NCI-H82 treated with DMSO at 0.1 percent for 48 hours (cell line): Measurements from ENCODE around the gene BTBD3.

Source experiments
- DNase-seq: peaks from one replicate; lab custom pipeline; 2025; ENCODE audit not compliant: unreplicated experiment; lab: John Stamatoyannopoulos, UW

The BTBD3 gene

DNA sequence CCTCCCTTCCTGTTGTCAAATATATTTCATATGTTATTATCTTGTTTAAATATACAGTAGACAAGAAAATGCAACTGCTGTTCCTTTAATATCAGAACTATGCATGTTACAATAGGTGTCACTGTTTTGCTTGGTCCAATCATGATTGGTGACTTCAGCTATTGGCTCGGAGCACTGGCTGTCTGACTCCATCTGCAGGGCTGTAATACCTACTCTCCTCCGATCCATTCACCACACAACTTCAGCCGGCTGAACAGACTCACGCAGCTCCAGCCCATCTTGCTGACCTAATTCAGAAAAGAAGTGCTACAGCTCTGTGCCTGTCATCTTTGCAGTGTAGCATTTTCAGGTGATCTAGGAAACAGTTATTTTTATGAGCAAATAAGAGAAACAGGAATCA, at the start of gene BTBD3:
Gene BTBD3 (plus strand): TSS at position 231 of the 400 bp plus-strand sequence. CDS start 383 bp downstream, outside the sequence.
- DNase-seq = peak; percentile 92

DNA sequence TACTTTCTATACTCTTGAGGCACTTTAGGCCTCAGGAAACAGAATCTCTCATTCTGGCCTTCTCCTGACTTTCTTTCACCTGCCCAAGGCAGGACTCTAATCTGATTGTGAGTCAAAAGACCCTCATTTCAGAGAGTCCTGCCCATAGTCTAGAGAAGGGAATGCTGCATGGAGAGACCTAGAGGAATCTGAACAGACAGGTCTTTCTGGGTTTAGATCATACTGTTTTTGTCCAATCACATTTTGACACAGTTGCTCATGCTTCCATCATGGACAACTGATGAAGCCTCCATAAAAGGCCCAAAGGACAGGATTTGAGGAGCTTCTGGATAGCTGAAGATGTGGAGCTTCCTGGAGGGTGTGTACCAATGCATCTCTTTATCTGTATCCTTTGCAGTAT, 48.1 kb upstream of the BTBD3 start:
- DNase-seq = no peak

DNA sequence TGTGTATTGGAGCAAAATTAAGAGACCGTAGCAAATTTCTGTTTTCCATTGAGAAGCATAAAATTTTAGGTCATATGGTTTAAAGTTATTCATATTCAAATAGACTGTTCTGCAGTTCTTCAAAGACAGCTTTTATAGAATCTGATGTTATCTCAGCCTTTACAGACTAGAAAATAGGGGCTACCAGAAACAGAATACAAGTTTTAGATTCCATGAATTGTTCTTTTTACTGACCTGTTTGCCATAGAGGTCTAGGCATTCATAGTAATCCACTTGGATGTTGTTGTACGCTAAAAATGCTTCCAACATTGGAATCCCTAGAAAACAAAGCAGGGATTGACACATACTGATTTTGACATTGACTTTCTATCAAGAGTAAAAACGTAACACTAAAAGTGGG, 47.3 kb upstream of the BTBD3 start:
- no peak for DNase-seq

DNA sequence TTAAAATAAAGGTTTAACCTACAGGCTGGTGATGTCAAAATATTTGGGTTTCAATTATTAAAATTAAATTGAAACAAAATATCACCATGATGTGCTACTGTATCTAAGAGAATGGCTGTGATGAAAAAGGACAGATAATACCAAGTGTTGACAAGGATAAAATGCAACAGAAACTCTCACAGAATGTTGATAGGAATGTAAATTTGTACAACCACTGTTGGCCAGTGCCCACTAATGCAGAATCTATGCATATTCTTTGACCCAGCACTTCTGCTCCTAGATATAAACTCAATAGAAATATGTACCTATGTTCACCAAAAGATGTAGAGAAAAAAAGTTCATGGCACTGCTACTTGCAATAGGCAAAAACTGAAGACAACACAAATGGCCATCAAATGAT, 41.1 kb upstream of the BTBD3 start:
- DNase-seq = no peak

DNA sequence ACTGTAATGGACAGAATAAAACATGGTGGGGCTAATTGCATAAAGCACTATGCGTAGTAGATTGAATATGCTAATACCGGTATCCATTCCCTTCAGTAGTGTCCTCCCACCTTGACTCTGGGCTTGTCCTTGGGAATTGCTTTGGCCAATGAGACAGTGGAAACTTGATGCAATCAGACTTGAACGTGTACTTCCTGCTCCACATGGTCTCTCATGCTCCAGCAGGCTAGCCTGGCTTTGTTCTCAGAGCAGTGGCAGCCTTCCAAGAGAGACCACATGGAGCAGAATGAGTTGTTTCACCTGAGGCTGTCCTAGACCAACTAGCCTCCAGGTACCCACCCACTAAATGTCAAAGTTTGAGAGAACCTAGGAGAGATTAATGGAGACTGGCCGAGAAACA, 37.0 kb upstream of the BTBD3 start:
- DNase-seq = no peak

DNA sequence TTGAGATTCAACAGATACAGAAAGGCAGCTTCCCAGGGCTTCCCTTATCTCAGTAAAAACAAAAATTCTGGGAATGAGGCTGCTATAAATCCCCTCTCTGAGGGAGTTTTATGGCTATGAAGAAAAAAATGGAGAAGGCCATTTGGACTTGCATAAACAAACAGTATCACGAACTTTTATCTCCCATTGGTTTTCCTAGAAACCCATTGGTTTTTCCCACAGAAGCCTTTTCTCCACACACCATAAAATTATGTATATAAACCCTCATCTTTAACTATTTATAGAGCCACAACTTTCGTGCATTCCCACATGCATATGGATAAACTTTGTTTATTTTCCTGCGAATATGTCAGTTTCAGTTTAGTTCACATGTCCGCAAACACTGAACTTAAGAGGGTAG, 36.2 kb upstream of the BTBD3 start:
- DNase-seq = no peak

DNA sequence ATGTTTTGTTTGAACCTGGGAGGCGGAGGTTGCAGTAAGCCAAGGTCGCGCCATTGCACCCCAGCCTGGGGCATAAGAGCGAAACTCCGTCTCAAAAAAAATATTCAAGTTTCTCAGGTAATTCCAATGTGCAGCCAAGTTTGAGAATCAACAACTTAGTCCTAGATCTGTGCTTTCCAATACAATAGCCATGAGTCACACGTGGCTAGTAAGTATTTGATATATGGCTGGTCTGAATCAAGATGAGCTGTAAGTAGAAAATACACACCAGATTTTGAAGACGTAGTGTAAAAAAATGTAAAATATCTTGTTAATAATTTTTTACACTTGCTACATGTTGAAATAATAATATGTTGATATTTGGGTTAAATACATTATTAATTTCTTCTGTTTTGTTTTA, 35.0 kb upstream of the BTBD3 start:
- no peak for DNase-seq

DNA sequence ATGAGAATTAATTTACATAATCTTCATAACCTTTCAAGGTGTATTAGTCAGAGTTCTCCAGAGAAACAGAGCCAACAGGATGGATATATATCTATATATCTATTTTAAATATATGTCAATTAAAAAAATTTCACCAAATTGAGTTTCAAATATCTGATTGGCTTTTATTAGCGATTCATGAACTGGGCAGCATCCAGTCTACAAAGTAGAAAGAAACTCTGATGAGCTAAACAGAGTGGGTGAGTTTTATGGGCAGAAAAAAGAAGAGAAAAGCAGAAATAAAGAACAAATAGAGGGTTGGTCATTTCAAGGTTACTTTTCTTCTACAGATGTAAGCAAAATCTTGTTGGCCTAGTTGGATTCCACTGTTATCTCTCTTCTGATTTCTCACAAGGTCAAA, 29.0 kb upstream of the BTBD3 start:
- no peak for DNase-seq

DNA sequence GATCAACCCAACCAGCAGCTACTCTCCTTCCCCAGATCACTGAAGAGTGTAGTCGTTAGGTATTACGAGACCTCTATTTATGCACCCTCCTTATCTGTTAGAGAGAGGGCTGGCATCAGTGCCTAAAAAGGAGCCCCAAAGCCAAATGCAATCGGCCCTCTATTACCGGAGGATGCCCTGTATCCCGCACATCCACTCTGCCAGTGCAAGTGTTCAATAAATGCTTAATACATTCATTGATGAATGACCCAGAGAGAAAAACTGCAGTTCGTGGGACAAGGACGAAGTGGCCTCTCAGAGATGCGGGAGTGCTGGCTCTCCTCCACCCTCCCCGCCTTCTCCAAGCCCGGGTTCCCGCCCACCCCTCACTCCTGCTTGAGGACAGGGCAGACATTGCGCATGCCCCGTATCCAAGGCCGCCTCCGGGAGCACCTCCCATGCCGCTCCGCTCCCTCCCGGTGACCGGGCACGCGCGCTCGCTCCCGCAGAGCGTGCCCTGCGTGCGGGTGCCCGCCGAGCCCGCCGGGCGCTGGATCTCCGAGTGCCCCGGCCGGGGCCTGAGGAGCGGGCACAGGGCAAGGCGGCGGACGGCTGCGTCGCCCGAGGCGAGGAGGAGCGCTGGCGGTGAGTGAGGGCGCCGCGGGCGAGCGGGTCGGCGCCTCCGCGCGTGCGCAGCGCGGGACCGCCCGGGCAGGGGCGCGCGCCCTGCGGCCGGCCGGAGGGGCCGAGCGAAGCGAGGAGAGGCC, 27.2 kb upstream of the BTBD3 start:
- peak; percentile 75 for DNase-seq

DNA sequence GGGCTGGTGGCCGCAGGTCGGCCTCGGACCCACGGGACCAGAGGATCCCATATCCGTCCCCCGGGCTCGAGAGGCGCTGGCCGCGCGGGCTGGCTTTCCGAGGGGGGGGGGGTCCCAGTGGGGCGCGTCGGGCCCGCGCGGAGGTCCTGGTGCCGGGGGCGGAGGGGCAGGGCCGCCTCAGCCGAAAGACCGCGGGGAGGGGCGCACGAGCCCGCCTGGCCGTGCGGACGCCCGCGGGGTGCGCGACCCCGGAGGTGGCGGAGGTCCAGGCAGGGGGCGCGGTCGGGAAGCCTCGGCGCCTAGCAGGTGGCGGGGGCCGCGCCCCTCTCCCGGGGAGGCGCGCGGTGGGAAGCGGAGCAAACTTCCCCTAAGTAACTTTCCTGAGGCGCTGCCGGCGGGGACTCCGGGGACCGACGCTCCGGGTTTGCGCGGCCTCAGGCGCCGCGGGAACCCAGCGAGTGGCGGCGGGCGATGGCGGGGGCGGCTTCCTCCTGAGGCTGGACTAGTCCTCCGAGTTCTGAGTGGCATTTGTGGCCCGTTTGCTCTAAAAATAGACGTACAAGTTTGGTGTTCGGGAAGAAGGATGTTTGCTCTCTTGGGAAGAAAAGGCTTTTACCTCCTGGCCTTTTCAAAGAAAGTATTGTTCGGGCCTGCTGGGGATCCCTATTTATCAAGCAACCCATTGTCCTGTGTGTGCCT, 26.5 kb upstream of the BTBD3 start:
- no peak for DNase-seq

DNA sequence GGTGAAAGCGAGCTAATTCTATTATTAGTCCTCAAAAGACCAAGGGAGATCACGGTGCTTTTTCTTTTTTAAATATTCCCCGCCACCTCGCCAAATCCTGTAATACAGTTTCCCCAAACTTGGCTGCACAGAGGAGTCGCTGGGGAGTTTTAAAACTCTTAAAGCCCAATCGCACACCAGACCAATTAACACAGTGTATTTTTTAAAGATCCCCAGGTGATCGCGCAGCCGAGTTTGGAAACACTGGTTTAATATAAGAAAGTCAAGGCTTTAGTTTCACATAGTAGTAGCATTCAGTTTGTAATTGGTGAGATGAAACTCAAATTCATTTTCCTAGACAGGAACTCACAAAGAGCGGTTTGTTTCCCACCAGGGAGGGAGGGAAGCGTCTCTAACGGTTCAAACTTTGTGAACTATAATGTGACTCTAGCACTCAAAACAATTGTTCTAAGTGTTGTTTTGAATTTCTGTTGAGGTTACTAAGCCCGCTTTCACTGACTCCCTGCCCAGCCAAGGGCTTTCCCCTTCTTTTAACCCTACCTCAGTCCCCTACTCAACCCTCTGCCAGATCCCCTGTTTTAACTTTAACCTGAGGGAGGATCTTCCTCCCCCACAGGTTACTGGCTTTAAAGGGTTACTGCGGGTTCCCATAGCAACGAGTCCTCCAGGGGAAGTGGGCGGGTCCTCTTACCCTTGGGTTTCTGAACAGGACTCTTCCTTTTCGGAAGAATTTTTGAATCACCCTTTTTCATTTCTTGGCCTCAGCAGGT, 25.7 kb upstream of the BTBD3 start:
- DNase-seq = peak; percentile 73

DNA sequence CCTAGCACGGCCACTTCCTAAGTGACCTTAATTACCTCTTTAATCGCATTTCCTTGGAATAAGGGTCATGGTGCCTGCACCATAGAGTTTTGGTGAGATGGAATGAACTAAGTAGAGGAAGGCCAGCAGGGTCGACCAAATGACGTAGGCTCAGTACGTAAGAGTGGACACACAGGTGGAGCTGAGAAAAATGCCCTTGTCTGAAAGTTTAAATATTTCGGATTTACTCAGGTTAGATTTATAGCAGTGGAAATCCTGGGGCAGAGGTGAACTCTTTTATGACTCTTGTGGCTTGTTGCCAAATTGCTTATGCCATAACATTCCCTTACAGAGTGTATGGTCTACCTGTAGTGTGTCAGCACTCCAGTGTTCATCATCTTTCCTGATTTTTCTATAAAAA, 23.6 kb upstream of the BTBD3 start:
- peak; percentile 74 for DNase-seq

DNA sequence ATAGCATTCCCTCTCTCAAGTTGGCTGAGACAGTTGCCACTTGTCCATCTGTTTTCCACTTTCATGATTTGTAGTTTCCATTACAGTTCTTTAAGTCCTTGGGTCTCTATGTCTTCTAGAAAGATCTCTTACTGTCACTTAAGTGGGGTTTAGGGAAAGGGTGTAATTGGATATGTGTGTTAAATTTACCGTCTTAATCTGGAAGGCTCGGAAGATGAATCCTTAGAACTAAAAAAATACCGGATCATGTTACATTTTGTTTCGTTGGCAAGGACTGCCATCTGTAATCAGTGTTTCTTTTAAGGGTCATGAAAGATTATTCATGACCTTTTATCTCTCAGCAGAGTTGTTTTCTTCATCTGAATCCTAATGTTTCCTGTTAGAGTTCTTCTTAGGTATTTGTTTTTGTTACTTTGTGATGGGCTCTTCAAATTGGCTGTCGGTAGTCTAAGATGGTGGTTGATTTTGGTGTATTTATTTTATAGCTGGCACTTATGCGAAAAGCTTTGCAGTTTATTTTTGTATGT, 21.8 kb upstream of the BTBD3 start:
- peak; percentile 97 for DNase-seq

DNA sequence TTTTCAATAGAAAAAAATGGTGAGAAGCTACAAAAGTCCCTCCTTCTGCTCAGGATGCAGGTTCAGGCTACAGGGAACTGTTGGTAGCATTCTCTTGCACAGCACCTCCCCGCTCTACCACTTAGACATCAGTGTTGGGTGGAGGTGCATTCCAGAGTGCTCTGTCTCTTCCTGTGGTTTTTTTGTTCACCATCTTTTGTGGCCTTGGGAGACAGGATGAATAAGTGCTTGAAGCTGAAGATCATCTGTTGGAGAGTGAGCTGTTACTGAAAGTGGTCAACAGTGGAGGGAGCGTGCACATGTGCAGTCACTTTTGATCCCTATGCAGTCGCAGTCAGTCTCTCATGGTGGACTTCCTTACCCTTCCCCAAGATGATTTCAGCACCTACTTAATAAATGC, 16.6 kb upstream of the BTBD3 start:
- DNase-seq = no peak

DNA sequence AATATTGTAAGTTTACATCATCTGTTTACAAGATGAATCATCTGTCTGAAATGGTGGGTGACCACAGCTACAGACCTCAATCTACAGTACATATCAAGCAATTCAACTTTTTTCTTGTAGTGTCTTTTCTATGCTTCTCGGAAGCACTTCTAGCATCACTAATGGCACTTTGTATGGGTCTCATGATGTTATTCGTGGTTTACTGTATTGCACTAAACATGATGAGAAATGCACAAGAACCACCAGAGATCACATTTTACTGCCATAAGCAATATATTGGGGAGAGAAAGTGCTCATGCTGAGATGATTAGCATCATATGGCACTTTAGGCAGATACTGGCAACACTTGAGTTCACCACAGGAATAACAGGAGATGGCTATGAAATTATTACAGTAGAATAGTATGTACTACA, 15.4 kb upstream of the BTBD3 start:
- DNase-seq = no peak

DNA sequence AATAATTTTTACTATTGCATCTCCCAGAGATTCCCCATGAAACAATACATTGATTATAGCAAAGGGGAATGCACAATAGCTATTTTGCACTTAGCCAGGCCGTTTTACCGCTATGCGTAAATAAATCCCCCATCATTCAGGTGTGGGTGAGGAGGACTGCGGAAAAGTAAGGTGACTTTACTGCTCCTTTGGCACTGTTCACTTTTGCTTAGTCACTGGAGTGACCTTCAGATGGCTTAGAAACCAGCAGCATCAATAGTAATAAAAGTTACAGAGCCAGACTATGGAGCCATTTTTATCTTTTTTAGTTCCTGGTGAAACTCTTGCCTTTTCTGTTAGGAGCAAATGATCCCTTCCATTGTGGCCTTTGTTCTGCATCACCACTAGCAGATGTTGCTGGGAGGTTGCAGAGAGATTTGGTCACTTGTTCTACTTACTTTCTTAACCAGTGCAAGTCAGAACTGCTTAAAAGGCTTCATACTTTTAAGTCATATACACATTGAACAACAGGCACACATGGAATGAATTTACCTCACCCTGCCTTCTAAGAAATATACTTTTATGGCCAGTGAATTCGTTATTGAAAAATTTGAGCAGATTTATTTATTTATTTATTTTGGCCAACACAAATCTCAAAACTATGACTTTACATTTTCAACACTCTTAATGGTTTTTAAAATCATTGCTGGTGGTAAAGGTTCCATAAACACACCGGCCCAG, 12.1 kb upstream of the BTBD3 start:
- DNase-seq = no peak

DNA sequence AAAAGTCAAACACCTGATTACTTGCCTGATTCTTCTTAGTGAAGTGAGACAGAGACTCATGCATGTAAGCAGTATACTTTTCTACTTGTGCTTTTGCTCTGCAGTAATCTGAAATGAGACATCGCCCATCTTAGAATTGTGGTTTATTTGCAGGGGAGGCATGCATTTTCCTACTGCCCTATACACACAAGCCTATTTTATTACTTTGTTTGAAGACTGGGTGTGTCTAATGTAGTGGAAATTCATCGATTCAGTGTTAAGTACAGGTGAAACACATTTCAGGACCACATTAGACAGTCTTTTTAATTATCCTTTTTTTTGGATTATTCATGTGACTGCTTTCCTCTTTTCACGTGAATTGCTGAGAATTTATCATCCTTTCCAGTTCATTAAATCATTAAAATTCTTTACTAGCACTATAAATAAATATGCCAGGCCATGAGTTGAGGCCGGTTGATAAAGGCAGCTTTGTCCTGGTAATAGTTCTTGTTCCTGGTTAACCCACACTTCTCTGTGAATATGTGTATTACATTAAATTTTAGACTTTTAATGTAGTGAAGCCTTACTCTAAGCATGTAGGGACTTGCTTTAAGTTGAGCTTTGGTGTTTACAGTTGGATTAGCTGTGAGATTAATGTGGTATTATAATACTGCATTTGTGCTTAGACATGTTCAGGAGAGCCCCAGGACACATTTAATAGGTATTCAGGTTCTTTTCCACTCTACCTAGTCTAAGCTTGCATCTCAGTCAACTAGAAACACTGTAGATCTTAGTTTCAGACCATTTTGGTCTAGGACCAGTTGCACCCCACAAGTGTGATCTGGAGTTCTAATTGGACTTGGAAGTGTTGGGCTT, 10.8 kb upstream of the BTBD3 start:
- no peak for DNase-seq

DNA sequence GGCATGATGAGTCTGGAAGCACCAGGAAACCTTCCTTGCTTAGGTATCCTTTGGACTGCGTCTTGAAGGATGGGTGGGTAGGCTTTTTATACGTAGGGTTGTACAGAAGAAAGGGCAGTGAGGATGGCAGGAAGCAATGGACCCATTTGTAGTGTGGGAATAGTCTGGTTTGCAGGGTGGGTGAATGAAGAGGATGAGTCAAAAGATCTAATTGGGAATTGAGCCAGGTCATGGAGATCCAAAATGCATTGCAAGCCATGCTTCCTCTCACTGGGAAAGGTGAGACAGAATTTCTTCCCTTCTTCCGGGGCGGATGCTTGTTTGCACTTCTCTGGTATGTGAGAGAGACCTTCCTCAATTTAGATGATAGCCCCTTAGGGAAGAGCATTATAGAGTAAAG, 10.1 kb upstream of the BTBD3 start:
- no peak for DNase-seq

DNA sequence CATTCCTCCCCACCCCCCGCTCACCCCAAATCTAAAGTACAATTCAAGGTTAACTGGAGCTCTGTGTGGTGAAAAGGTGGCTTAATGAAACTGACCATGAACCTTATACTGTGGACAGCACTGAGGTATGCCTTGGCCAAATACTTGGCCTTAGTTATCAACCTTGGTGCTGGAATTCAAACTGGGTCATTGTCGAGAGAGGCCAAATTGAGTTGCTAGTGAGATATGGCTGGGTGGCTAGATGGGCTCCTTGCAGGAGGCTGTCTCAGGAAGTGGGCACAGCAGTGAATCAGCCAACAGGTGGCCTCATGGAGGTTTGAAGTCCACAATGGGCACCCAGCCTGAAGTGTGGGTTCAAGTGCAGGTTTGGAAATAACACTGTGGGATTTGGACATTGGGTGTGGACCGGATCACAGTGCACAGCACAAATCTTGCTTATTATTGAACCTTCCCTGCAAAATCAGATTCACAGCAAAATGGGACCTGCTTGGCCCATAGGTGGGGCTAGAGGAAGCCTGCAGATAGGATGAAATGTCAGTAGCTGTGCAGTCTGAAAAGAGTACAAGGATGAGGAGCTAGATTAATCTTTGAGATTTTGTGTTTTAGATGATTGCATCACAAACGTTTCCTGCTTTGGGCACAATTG, 5.6 kb upstream of the BTBD3 start:
- DNase-seq = peak; percentile 37
